ENCODE data around the gene MASP2.
"Not testable (repeated sequence)": the region's sequence is repeated elsewhere in the genome, so short reads cannot be mapped to it uniquely, and the experiment has no call there.

The MASP2 gene

GRCh38 chr1:11019971-11020370 lies 27.1 kb downstream of the MASP2 start:
- TF ChIP-seq ZFX (IDR thresholded peaks at IDR 0.05; ENCODE audit: borderline replicate concordance) (no peak), CTCF (IDR thresholded peaks at IDR 0.05) (no peak)
- H3K27ac ChIP-seq, result no peak overlapping the region

GRCh38 chr1:11019358-11019757 lies 27.7 kb downstream of the MASP2 start:
- not testable (repeated sequence) for H3K27ac ChIP-seq

GRCh38 chr1:11013160-11013531 lies 33.9 kb downstream of the MASP2 start:
- H3K27ac ChIP-seq, result peak overlapping the region; percentile 89
- no peak for TF ChIP-seq CTCF (IDR thresholded peaks at IDR 0.05)
- TF ChIP-seq ZFX (IDR thresholded peaks at IDR 0.05; ENCODE audit: borderline replicate concordance), result no peak

- TF ChIP-seq CTCF (IDR thresholded peaks at IDR 0.05), result no peak
- TF ChIP-seq ZFX (IDR thresholded peaks at IDR 0.05; ENCODE audit: borderline replicate concordance), result peak; percentile 37; the same call in 1 of the 2 replicates
- peak within 1 kb of the TSS; percentile 89 for H3K27ac ChIP-seq
These were observed 34.5 kb downstream of the MASP2 start, which contains the start of gene TARDBP for GRCh38 chr1:11012260-11013159. Gene TARDBP, plus strand, starts transcription at chr1:11012654. Its CDS starts 1,074 bp downstream, at chr1:11013728.

- H3K27ac ChIP-seq, result no peak overlapping the region
- TF ChIP-seq CTCF (IDR thresholded peaks at IDR 0.05) (no peak), ZFX (IDR thresholded peaks at IDR 0.05; ENCODE audit: borderline replicate concordance) (no peak)
These were observed 46.5 kb downstream of the MASP2 start for GRCh38 chr1:11000526-11000925.

- TF ChIP-seq ZFX (IDR thresholded peaks at IDR 0.05; ENCODE audit: borderline replicate concordance) (no peak), CTCF (IDR thresholded peaks at IDR 0.05) (no peak)
- H3K27ac ChIP-seq, result no peak overlapping the region
These were observed 50.9 kb downstream of the MASP2 start for GRCh38 chr1:10996100-10996499.

- TF ChIP-seq ZFX (IDR thresholded peaks at IDR 0.05; ENCODE audit: borderline replicate concordance), result no peak
- TF ChIP-seq CTCF (IDR thresholded peaks at IDR 0.05), result no peak
- no peak overlapping the region for H3K27ac ChIP-seq
These were observed 54.2 kb downstream of the MASP2 start for GRCh38 chr1:10992864-10993263.

GRCh38 chr1:10992004-10992403 lies 55.0 kb downstream of the MASP2 start:
- H3K27ac ChIP-seq, result not testable (repeated sequence)
